DMS53 (cell line): ENCODE results near the gene TPSB2.
"Not testable (repeated sequence)": the region's sequence is repeated elsewhere in the genome, so short reads cannot be mapped to it uniquely, and the experiment has no call there.

Experiments used
- DNase-seq: peaks from one replicate; lab custom pipeline; 2025; lab: John Stamatoyannopoulos, UW

Gene TPSB2

DNA sequence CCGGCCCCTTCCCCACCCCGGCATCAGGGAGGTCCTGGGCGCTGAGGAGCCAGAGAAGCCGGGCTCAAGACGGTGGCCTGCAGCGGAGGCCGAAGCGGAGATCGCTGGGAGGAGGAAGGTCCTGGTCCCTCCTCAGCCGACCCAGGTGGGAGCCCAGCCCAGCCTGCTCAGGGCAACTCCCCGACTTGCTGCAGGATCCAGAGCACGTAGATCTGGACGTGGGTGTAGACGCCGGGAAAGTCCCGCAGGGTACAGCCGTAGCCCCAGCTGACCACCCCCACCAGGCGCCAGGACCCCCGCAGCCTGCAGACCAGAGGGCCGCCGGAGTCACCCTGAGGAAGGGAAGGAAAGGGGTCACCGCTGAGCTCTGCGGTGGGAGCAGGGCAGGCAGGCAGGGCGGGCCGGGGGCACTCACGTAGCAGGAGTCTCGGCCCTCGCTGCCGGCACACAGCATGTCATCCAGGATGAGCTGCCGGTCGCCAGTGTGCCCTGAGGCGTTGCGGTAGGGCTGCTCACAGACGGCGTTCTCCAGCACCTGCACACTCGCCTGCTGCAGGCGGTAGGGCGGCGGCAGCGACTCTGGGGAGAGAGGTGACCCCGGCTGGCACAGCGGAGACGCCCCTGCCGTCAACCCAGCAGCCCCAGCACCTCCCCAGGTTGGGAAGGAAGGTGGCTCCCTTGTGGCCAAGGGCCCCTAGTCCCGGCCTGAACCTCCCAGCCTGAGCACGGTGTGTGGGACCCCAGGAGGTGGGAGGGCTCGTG is 31.3 kb upstream of the TPSB2 start:
- DNase-seq, result peak; percentile 69

DNA sequence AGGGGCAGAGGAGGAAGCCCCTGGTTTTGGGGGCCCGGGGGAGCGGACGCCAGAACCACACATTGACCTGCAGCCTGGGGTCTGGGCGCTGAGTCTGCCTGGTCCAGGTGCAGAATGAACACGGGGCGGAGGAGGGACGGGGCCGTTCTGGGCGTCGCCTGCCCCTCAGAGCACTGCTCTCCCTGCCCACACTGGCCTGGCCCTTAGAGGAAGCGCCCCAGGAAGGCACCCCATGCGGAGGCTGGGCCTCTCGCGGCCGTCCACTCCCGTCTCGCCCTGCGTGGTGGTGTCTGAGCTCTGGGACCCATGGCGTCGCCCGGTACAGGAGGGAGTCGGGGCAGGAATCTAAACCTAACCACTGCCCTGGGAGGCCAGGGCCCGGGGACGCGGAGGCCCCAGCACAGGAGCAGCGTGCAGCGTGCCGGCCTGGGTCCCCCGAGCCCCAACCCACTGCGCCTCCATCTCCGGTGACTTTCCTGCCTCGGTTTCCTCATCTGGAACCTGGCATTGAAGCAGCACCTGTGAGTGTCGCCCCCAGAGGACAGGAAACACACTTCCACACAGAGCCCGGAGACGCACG is 30.2 kb upstream of the TPSB2 start:
- DNase-seq, result no peak

- DNase-seq, result no peak
These were observed 29.7 kb upstream of the TPSB2 start for GRCh38 chr16:1259760-1260068.

DNA sequence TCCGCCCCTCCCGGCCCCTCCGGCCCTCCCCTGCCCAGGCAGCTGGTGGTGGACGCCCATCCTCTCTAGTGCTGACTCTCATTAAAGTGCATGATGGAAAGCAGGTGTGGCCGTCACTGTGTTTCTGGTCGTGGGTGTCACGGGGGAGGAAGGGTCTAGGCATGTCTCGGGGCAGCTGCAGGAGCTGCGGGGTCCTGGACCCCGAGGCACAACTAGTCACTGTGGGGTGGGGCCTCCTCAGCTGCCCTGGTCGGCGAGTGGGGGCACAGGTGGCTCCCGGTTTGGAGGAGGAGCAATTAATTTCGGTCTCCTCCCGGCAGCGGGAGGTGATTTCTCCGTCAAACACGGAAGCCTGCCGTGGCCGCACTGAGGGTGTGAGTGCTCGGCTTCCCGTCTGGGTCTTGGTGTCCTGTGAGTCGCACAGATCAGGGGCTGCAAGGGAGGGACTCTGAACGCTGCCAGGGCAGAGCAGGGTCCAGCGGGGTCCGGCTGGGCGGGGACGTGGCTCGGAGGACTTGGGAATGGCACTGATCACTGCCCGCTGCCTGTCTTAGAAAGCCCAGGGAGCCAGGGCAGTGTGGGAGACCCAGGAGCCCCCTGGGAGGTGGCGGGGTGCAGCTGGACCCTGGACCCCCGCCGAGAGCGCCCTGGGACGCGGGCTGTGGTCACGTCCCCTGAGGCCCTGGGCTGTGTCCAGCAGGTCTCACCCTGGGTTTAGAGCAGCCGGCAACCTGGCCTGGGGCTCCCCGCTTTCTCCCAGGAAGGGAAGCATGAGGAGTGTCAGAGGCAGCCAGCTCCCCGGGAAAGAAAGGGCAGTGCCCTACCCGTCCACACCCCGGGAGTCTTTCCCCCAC is 29.1 kb upstream of the TPSB2 start:
- peak; percentile 64 for DNase-seq

- DNase-seq, result peak; percentile 41
These were observed 28.2 kb upstream of the TPSB2 start for GRCh38 chr16:1258225-1258600.

DNA sequence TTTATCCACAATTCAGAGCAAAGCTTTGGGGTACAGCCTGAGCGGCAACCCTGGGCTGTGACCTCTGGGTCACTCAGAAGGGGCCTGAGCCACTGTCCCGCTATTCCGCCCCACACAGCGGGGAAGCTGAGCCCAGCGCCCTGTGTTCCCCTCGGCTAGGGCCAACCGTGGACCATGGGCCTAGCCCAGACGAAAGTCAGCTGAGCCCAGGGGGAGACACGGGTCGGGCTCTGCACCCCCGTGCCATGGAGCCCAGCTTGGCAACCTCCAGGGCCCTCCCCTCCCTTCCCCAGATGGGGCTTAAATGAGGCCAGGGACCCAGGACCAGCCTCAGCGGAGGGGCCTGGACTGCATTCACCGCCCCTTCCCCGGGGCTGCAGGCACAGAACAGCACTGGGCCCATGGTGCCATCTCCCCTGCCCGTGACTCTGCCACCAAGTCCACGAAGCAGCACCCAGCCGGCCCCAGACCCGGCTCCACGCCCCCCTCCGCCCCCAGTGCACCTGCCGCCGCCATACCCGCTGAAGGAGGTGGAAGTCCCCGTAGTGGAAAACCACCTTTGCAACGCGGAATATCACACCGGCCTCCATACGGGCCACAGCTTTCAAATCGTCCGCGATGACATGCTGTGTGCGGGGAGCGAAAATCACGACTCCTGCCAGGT is 27.7 kb upstream of the TPSB2 start:
- no peak for DNase-seq

GRCh38 chr16:1256874-1257322 is 26.9 kb upstream of the TPSB2 start:
- no peak for DNase-seq

DNA sequence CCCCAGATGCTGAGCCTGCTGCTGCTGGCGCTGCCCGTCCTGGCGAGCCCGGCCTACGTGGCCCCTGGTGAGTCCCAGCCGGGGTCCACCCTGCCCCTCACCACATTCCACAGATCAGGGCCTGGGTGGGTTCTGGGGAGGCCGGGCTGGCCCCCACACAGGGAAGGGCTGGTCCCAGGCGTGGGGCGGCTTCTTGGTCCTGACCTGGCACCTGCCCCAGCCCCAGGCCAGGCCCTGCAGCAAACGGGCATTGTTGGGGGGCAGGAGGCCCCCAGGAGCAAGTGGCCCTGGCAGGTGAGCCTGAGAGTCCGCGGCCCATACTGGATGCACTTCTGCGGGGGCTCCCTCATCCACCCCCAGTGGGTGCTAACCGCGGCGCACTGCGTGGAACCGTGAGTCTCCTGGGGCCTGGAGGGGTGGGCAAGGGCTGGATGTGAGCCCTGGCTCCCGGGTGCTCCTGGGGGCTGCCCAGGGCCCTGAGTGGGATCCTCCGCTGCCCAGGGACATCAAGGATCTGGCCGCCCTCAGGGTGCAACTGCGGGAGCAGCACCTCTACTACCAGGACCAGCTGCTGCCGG is 26.4 kb upstream of the TPSB2 start:
- DNase-seq, result not testable (repeated sequence)

DNA sequence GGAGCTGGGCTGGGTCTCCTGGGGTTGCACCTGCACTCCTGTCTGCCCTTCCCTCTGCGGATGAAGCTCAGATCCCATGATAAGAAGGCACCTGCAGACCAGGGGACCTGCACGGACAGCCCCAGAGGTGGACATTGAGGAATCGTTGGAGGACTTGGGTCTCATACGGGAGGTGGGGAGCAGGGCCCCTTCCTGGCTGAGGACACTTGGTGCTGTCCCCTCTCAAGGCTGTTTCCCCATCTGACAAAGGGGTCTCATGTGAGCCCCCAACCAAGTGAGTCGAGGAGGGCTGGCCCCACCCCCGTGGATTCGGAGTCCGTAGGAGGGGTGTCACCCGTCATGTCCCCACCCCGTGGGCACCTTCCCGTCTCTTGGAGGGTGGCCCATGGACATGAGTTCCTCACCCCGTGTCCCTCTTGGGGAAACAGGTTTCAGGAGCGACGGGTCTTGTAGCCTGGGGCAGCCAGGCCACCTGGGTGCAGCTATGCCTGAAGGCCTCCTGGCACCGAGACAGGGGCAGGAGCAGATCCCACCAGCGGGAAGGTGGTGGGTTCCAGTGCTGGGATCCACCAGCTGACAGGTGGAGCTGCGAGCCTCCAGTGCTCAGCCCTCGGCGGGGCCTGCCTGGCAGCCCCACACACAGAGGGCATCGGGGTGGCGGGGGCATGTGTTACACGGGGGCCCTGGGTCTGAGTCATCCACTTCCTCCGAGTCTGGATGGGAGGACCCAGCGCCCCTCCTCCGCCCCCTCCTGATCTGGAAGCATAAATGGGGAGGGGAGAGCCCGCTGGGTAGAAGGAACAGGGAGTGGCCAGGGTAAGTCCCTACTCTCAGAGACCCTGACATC is 25.5 kb upstream of the TPSB2 start, which contains the start of gene TPSD1:
Gene TPSD1 (plus strand): TSS at position 794 of the 847 bp plus-strand sequence. CDS start 212 bp downstream, outside the sequence.
- not testable (repeated sequence) for DNase-seq

DNA sequence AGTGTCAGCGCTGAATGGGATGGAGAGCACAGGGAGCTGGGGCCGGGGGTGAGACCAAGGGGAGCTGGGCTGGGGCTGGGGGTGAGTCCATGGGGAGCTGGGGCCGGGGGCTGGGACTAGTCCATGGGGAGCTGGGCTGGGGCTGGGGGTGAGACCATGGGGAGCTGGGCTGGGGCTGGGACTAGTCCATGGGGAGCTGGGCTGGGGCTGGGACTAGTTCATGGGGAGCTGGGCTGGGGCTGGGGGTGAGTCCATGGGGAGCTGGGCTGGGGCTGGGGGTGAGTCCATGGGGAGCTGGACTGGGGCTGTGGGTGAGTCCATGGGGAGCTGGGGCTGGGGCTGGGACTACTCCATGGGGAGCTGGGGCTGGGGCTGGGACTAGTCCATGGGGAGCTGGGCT is 24.8 kb upstream of the TPSB2 start:
- DNase-seq, result not testable (repeated sequence)

DNA sequence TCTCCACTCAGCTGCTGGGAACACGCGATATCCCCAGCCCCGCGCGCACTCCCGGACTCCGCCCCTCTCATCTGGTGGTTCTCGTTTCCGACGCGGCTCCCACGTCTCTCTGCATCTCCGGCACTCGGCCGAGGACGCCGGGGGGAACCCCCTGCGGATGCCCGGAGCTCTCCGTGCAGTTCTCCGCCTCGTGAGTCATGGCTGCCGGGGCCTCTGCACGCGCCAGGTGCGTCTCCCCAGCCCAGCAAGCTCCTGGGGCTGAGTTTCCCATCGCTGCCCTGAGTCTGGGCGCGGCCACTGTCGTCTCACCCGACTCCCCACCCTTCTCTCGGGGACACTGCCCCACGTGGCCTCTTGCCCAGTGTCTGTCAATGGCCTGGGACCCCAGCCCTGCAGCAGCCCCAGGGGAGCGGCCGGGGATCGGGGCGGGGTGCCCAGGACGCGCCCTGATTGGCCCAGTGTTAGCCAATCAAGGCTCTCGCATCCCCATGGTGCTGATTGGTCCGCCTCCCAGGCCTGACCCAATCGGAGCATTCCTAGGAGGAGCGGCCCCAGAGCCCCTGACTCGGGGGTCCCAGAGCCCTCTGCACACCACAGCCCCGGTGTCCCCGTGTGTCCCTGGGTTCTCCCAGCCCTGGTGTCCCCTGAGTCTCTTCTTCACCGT is 23.8 kb upstream of the TPSB2 start:
- not testable (repeated sequence) for DNase-seq

- DNase-seq, result not testable (repeated sequence)
These were observed 19.2 kb upstream of the TPSB2 start for GRCh38 chr16:1249031-1249755.

DNA sequence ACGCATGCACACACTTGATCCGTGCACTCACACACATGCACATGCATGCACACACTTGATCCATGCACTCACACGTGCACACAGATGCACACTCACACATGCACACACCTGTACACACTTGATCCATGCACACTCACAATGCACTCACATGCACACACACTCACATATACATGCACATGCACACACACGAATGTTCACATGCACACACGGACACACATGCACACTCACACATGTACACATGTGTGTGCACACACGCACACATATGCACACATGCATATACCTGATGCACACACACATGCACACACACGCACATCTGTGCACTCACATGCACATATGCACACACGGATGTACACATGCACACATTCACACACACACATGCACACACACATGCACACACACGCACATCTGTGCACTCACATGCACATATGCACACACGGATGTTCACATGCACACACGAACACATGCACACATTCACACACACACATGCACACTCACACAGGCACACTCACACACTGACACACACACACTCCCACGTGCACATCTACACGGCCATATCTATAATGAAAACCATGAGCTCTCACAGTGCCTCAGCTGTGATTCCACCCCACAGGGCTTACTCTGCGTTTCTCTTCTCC is 18.0 kb upstream of the TPSB2 start:
- DNase-seq, result not testable (repeated sequence)

GRCh38 chr16:1245452-1246020 is 15.6 kb upstream of the TPSB2 start:
- no peak for DNase-seq

GRCh38 chr16:1244881-1245280 is 14.9 kb upstream of the TPSB2 start:
- DNase-seq, result no peak

- DNase-seq, result not testable (repeated sequence)
These were observed 14.2 kb upstream of the TPSB2 start for GRCh38 chr16:1243907-1244850.

- not testable (repeated sequence) for DNase-seq
These were observed 13.4 kb upstream of the TPSB2 start for GRCh38 chr16:1243363-1243762.

- not testable (repeated sequence) for DNase-seq
These were observed 11.1 kb upstream of the TPSB2 start for GRCh38 chr16:1241081-1241480.
